ENCODE data around the gene NUBP2. TPM values are rescaled to one million over a fixed set of nuclear protein-coding genes. Genes with fewer than 3 reads are reported as not detected.
A peak's percentile ranks its signal among the peaks of the same experiment; 100 is the strongest.

NUBP2 gene
- total RNA-seq, 1 experiment from 2014 or later = 91.8 TPM

DNA sequence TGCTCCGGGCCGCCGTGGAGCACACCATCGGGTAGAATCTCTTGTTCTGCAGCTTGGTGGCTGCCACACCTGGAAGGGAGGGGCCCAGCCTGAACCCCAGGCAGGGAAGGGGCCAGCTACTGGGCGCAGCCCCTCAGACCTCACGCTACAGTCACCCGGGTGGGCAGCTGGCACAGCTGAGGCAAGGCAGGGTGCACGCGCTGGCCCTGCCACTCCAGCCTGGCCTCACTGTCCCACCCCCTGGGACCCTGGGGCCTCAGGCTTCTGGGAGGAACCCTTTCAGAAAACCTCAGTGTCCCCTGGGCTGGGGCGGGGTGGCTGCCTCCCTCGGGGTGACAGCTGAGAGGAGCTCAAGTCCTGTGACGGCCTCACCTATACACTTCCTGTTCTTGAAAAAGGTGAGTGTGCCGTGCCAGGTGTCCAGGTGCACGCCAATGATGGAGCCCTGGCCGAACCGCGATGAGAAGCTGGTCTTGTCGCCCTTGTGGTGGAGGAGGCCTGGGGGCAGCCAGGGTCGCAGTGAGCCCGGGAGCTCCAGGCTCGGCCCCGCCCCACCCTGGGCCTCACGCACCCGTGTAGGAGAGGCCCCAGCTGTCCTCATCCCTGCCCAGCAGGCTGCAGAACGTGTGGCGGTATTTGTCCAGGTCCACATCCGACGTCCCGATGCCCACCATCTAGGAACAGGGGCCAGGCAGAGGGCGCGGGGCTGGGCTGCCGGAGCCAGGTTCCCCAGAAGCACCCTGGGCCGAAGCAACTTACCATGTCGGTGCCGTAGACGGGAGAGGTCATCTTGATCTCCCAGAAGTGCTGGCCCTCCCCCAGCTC is 5.2 kb upstream of the NUBP2 start:
- H3K9me3 Mint-ChIP-seq (ENCODE audit: low read depth, unreplicated experiment) = no peaks in the 10 kb centered on the region
- no peak overlapping the region for H3K4me3 Mint-ChIP-seq (ENCODE audit: low read depth, unreplicated experiment)
- BruUV-seq (replicated peaks) = no TSS peak
- H3K27ac Mint-ChIP-seq (ENCODE audit: unreplicated experiment) = no peak overlapping the region
- intact Hi-C loops (cut with micrococcal nuclease; ENCODE audit: unreplicated experiment) = no loop called here
- no peak for TF ChIP-seq CTCF (IDR thresholded peaks at IDR 0.05; ENCODE audit: unreplicated experiment)
- peaks cover 100% of the 10 kb centered on the region for H3K36me3 Mint-ChIP-seq (ENCODE audit: insufficient read depth, unreplicated experiment)
- peaks cover 13% of the 10 kb centered on the region for H3K4me1 Mint-ChIP-seq (ENCODE audit: low read depth, unreplicated experiment)
- CTCF ChIA-PET = interaction anchor here (0.5 kb wide), 1 partner anchor 109 kb away, joined by 4 read pairs; no protein-coding TSS in a partner anchor
- H3K27me3 Mint-ChIP-seq (ENCODE audit: unreplicated experiment) = no peaks in the 10 kb centered on the region
- no peak for DNase-seq

- H3K4me3 Mint-ChIP-seq (ENCODE audit: low read depth, unreplicated experiment) = peak overlapping the region; percentile 4
- CTCF ChIA-PET = interaction anchor here (0.5 kb wide), 1 partner anchor 108 kb away, joined by 4 read pairs; no protein-coding TSS in a partner anchor
- no peaks in the 10 kb centered on the region for H3K27me3 Mint-ChIP-seq (ENCODE audit: unreplicated experiment)
- no peaks in the 10 kb centered on the region for H3K9me3 Mint-ChIP-seq (ENCODE audit: low read depth, unreplicated experiment)
- H3K27ac Mint-ChIP-seq (ENCODE audit: unreplicated experiment) = peak overlapping the region; percentile 71
- DNase-seq = no peak
- intact Hi-C loops (cut with micrococcal nuclease; ENCODE audit: unreplicated experiment) = no loop called here
- H3K4me1 Mint-ChIP-seq (ENCODE audit: low read depth, unreplicated experiment) = peaks cover 13% of the 10 kb centered on the region
- peaks cover 100% of the 10 kb centered on the region for H3K36me3 Mint-ChIP-seq (ENCODE audit: insufficient read depth, unreplicated experiment)
- no peak for TF ChIP-seq CTCF (IDR thresholded peaks at IDR 0.05; ENCODE audit: unreplicated experiment)
- no TSS peak for BruUV-seq (replicated peaks)
Observed at GRCh38 chr16:1778200-1779179, 4.3 kb upstream of the NUBP2 start.

- no peak for TF ChIP-seq CTCF (IDR thresholded peaks at IDR 0.05; ENCODE audit: unreplicated experiment)
- Mint-ChIP-seq H3K9me3 (ENCODE audit: low read depth, unreplicated experiment) (no peaks in the 10 kb centered on the region), H3K27ac (ENCODE audit: unreplicated experiment) (peak overlapping the region; percentile 71), H3K36me3 (ENCODE audit: insufficient read depth, unreplicated experiment) (peaks cover 100% of the 10 kb centered on the region), H3K4me1 (ENCODE audit: low read depth, unreplicated experiment) (peaks cover 13% of the 10 kb centered on the region), H3K27me3 (ENCODE audit: unreplicated experiment) (no peaks in the 10 kb centered on the region), H3K4me3 (ENCODE audit: low read depth, unreplicated experiment) (peak overlapping the region; percentile 4)
- intact Hi-C loops (cut with micrococcal nuclease; ENCODE audit: unreplicated experiment) = no loop called here
- BruUV-seq (replicated peaks) = no TSS peak
- CTCF ChIA-PET = no interaction called here
- no peak for DNase-seq
Observed at GRCh38 chr16:1779234-1779701, 3.5 kb upstream of the NUBP2 start.

All from Calu3 (cell line).